Gastrocnemius medialis (tissue), 4 donors: Measurements from ENCODE around the gene AAK1. TPM values are rescaled to one million over a fixed set of nuclear protein-coding genes. Genes with fewer than 3 reads are reported as not detected.

Experiments
- ATAC-seq, 2 donors: fragments of 150-250 bp; one replicate each; pipeline ENCODE4 v1.9.1; 2016
- DNase-seq, 2 donors: peaks; one replicate each; pipeline ENCODE4 v3.0.0-alpha.2; 2019
- H3K27ac ChIP-seq, 4 donors: fragments of 200-600 bp; sonication (generic); 1 replicate in 1 of 4; 2 replicates in 3 of 4; pipeline ENCODE4 v1.5.1; 2016 to 2018; ENCODE audit warnings: mild to moderate bottlenecking in 2 of 4, moderate library complexity in 1 of 4
- H3K27me3 ChIP-seq, 3 donors: fragments of 200-600 bp; sonication (generic) in 2 of 3; 1 replicate in 1 of 3; 2 replicates in 2 of 3; pipeline versions ENCODE4 v1.5.1 to v1.6.0; 2016 to 2019; ENCODE audit warnings: mild to moderate bottlenecking in 1 of 3, moderate library complexity in 1 of 3
- H3K36me3 ChIP-seq, 2 donors: fragments of 200-600 bp; sonication (generic) in 1 of 2; one replicate each; pipeline ENCODE4 v1.5.1; 2017 to 2018
- H3K4me1 ChIP-seq, 2 donors: fragments of 200-600 bp; sonication (generic) in 1 of 2; one replicate each; pipeline ENCODE4 v1.5.1; 2016 to 2017; ENCODE audit warnings: mild to moderate bottlenecking in 2 of 2
- H3K4me3 ChIP-seq, 4 donors: fragments of 200-600 bp; sonication (generic) in 3 of 4; 1 replicate in 1 of 4; 2 replicates in 3 of 4; pipeline ENCODE4 v1.5.1; 2016 to 2019; ENCODE audit warnings: mild to moderate bottlenecking in 2 of 4
- H3K9me3 ChIP-seq, 3 donors: fragments of 200-600 bp; sonication (generic) in 2 of 3; 1 replicate in 1 of 3; 2 replicates in 2 of 3; pipeline ENCODE4 v1.5.1; 2016 to 2019
- POLR2A ChIP-seq, 2 donors: fragments of 450-650 bp; IDR thresholded peaks; one replicate each; pipeline ENCODE4 v1.6.1; 2017; ENCODE audit warnings: antibody characterized with exemption in 2 of 2, mild to moderate bottlenecking in 2 of 2, moderate library complexity in 2 of 2
- in situ Hi-C, 4 donors: fragments of 200-750 bp; cut with MboI; loops; one replicate each; pipeline versions ENCODE4 v1.15.0 to v1.8.0; 2017; ENCODE audit warnings: low sequenced_read_pairs in 4 of 4
- intact Hi-C: fragments of 100-400 bp; cut with DNase I; formaldehyde crosslinking; loops from one replicate; pipeline ENCODE4 v1.15.1; 2023; ENCODE audit warnings: low total_unique reads
- total RNA-seq, 4 donors: library from RNA; depleted of rRNA; stranded (reverse); fragments of >200 nt; gene quantifications; one replicate each; pipeline versions ENCODE4 v1.1.0 to v1.2.3, GENCODE V29; 2016
- TF ChIP-seq, protein P1 (sequence below), 5 experiments: fragments of 450-650 bp in 3 of 5; fragments of 200-600 bp in 2 of 5; sonication (generic) in 2 of 5; IDR thresholded peaks in 4 of 5; conservative IDR thresholded peaks in 1 of 5; 1 replicate in 4 of 5; 2 replicates in 1 of 5; pipeline ENCODE4 v1.5.1; 2016 to 2019; ENCODE audit warnings: antibody characterized with exemption in 5 of 5, mild to moderate bottlenecking in 3 of 5, moderate library complexity in 3 of 5

AAK1 gene
- total RNA-seq, 4 donors from 2014 or later: 30.0 to 47.3 (median 39.1) TPM

DNA sequence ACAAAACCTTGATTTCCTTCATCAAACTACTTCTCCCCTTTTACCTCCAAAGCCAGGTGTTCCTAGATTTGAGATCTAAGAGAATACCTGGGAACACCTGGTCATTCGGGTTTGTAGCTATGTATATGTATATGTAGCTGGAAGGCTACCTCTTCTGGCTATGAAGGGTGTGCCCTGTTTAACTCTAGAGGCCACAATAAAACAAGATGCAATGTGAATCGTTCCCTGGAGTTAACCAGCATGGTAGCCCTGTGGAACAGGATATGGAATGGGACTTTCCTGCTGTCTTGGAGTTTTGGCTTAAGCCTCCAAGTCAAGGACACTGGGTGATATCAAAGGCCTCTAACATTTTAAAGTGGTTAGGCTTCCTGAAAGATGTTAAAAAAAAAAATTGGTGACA, 188.6 kb downstream of the AAK1 start:
- in situ Hi-C loops (no loop called here), intact Hi-C loops (no loop called here)
- ATAC-seq (no peak), DNase-seq (no peak)
- no peak overlapping the region for H3K4me3 ChIP-seq
- no peak overlapping the region for H3K27ac ChIP-seq
- TF ChIP-seq POLR2A (IDR thresholded peaks at IDR 0.05): no peak
- TF ChIP-seq, protein P1, sequence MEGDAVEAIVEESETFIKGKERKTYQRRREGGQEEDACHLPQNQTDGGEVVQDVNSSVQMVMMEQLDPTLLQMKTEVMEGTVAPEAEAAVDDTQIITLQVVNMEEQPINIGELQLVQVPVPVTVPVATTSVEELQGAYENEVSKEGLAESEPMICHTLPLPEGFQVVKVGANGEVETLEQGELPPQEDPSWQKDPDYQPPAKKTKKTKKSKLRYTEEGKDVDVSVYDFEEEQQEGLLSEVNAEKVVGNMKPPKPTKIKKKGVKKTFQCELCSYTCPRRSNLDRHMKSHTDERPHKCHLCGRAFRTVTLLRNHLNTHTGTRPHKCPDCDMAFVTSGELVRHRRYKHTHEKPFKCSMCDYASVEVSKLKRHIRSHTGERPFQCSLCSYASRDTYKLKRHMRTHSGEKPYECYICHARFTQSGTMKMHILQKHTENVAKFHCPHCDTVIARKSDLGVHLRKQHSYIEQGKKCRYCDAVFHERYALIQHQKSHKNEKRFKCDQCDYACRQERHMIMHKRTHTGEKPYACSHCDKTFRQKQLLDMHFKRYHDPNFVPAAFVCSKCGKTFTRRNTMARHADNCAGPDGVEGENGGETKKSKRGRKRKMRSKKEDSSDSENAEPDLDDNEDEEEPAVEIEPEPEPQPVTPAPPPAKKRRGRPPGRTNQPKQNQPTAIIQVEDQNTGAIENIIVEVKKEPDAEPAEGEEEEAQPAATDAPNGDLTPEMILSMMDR (IDR thresholded peaks at IDR 0.05 in 4 of 5, conservative IDR thresholded peaks at IDR 0.05 in 1 of 5): no peak
- H3K9me3 ChIP-seq: no peaks in the 10 kb centered on the region
- H3K36me3 ChIP-seq: no peaks in the 10 kb centered on the region
- no peaks in the 10 kb centered on the region for H3K4me1 ChIP-seq
- no peaks in the 10 kb centered on the region for H3K27me3 ChIP-seq

DNA sequence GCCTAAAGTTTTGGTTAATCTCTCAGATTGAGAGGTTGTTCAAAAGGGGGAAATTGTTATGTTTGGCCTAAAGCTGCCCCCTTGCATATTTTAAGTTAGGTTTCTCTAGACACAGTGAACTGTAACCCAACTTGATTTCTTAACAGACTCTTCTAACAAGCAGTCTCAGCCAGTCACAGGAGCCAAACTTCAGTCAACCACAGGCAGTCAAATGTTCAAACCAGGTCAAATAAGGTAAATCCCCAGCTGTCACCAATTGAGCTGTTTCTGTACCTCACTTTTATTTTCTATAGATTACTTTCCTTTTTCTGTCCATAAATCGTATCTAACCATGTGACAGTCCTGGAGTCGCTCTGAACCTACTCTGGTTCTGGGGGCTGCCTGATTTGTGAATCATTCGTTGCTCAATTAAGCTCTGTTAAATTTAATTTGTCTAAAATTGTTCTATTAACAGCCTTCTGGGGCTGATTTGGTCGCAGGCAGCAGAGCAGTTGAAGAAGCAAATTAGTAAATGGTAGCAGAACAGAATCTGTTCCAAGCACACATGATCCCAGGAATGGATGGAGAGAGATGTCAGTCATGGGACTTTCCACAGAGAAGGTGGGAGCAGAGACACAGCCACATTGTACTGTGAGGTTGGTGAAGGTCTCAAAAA, 189.9 kb downstream of the AAK1 start:
- ATAC-seq (no peak), DNase-seq (no peak)
- TF ChIP-seq POLR2A (IDR thresholded peaks at IDR 0.05): no peak
- TF ChIP-seq, protein P1 (IDR thresholded peaks at IDR 0.05 in 4 of 5, conservative IDR thresholded peaks at IDR 0.05 in 1 of 5): no peak
- Histone ChIP-seq H3K27ac (no peak overlapping the region), H3K4me1 (no peaks in the 10 kb centered on the region), H3K27me3 (no peaks in the 10 kb centered on the region), H3K9me3 (no peaks in the 10 kb centered on the region), H3K36me3 (no peaks in the 10 kb centered on the region), H3K4me3 (no peak overlapping the region)
- intact Hi-C loops: no loop called here
- in situ Hi-C loops: no loop called here

DNA sequence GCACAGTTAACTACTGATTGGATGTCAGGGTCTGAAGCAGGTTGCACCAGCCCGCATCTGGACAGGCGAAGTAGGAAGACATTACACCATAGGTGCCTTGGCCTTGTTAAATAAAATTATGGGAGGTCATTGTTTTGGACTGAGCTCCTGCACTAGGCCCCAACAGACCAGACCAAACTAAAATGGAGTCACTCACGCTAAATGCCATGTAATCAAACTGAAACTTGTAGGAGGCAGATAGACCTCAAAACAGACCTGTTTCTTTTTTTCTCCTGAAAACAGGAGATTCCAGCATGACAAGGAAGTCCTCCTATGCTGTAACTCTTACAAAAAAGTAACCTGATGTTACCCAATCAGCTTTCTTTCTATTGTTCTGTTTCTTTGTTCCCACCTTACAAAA, 190.9 kb downstream of the AAK1 start:
- TF ChIP-seq POLR2A (IDR thresholded peaks at IDR 0.05): no peak
- TF ChIP-seq, protein P1 (IDR thresholded peaks at IDR 0.05 in 4 of 5, conservative IDR thresholded peaks at IDR 0.05 in 1 of 5): no peak
- Histone ChIP-seq H3K9me3 (no peaks in the 10 kb centered on the region), H3K36me3 (no peaks in the 10 kb centered on the region), H3K27ac (no peak overlapping the region), H3K4me3 (no peak overlapping the region), H3K4me1 (no peaks in the 10 kb centered on the region), H3K27me3 (no peaks in the 10 kb centered on the region)
- in situ Hi-C loops: no loop called here
- ATAC-seq: no peak
- no peak for DNase-seq
- intact Hi-C loops: no loop called here

DNA sequence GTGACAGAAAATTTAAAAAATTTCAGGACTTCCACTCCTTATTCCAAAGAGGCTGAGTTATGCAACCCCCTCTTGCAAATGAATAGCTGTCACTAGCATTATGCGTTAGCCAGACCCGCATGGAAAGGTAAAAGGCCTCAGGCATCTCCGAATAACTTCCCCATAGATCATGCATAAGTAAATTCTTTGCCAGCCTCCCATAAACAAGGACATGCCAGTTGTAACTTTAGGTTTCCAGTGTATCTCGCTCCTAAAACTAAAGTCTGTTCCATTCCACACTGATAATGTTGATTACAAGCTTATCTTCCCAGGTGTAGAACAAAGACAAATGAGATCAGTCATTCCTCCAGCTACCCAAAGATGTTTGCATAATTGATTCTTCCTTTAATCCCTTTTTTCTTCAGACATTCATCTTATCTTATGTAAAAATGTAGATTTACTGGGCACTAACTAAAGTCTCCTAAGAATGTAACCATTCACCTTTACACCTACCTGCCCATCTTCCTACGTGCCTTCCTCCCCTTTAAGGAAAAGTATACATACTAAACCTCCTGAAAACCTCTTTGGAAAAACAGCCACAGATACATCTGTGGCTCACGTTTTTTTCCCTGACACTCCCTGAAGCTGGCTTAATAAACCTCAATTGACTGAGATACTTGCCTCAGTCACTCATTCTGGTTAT, 192.7 kb downstream of the AAK1 start:
- Histone ChIP-seq H3K4me1 (no peaks in the 10 kb centered on the region), H3K27me3 (no peaks in the 10 kb centered on the region), H3K27ac (no peak overlapping the region), H3K36me3 (no peaks in the 10 kb centered on the region), H3K9me3 (no peaks in the 10 kb centered on the region), H3K4me3 (no peak overlapping the region)
- TF ChIP-seq, protein P1 (IDR thresholded peaks at IDR 0.05 in 4 of 5, conservative IDR thresholded peaks at IDR 0.05 in 1 of 5): no peak
- TF ChIP-seq POLR2A (IDR thresholded peaks at IDR 0.05): no peak
- DNase-seq (no peak), ATAC-seq (no peak)
- intact Hi-C loops (no loop called here), in situ Hi-C loops (no loop called here)
